ENCODE results near the gene UNCX.

UNCX gene

DNA sequence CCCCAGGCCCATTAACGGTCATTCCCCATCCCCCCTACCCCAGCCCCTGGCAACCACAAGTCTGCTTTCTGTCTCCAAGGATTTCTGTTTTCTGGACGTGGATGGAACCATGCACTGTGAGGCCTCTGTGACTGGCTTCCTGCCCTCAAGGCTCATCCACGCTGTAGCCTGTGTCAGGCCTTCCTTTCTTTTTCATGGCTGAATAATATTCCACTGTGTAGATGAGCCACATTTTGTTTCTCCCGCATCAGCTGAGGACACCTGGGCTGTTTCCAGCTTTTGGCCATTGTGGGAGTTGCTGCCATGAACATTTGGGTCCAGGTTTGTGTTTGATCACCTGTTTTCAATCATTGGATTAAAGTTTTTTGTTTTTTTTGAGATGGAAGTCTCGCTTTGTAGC, 50.0 kb downstream of the UNCX start:
- no peak for ATAC-seq
- no peak for DNase-seq
- Mint-ChIP-seq H3K27me3 (peaks cover 23% of the 10 kb centered on the region), H3K9me3 (peaks cover 0 to 7% of the 10 kb centered on the region in 2 donors), H3K4me3 (no peak overlapping the region), H3K27ac (no peak overlapping the region), H3K4me1 (no peaks in the 10 kb centered on the region)

GRCh38 chr7:1283337-1283736, 50.7 kb downstream of the UNCX start:
- Mint-ChIP-seq H3K27ac (no peak overlapping the region), H3K4me3 (no peak overlapping the region), H3K9me3 (peaks cover 0 to 7% of the 10 kb centered on the region in 2 donors), H3K4me1 (no peaks in the 10 kb centered on the region), H3K27me3 (peaks cover 26% of the 10 kb centered on the region)
- DNase-seq (no peak), ATAC-seq (no peak)

- ATAC-seq, result no peak
- Mint-ChIP-seq H3K4me3 (no peak overlapping the region), H3K27me3 (peaks cover 27% of the 10 kb centered on the region), H3K27ac (no peak overlapping the region), H3K9me3 (peaks cover 0 to 7% of the 10 kb centered on the region in 2 donors), H3K4me1 (no peaks in the 10 kb centered on the region)
- DNase-seq, result no peak
These were observed 51.5 kb downstream of the UNCX start for GRCh38 chr7:1283941-1284742.

DNA sequence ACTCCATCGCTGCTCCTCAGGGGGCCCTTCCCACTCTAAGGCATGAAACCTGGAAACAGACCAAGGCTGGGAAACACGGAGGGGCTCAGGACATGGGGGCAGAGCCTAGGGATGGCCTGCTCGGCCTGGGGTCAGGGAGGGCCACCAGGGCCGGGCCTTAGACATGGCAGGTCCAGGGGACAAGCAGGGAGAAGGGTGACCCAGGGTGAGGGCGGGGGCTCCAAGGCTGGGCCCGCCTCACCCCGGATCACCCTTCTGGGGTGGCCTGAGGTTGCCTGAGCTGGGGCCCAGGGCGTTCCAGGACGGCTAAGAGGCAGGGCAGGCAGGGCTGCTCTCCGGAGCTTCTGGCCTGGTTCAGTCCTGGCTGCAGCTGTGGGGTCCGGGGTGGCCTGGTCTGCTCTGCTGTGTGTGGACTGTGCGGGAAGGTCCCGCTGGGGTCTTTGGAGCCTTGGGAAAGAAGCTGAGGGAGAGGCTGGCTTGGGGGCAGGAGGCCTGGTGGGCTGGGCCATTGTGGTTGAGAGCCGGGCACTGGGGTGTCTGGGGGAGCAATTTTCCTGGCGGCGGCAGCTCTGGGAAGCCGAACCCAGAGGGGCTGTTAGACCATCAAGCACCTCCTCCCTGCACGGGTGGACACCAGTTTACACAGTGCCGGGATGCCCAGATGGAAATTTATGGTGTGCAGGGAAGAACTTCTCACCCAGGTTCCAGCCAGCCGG, 52.2 kb downstream of the UNCX start:
- H3K4me1 Mint-ChIP-seq, result peaks cover 1% of the 10 kb centered on the region
- DNase-seq (no peak), ATAC-seq (no peak)
- H3K9me3 Mint-ChIP-seq, result peaks cover 0 to 5% of the 10 kb centered on the region in 2 donors
- peaks cover 35% of the 10 kb centered on the region for H3K27me3 Mint-ChIP-seq
- H3K27ac Mint-ChIP-seq, result no peak overlapping the region
- H3K4me3 Mint-ChIP-seq, result no peak overlapping the region

- no peak overlapping the region for H3K27ac Mint-ChIP-seq
- DNase-seq, result no peak
These were observed 53.1 kb downstream of the UNCX start for GRCh38 chr7:1285556-1286301.

More at GRCh38 chr7:1285556-1286301, 53.1 kb downstream of the UNCX start:
- ATAC-seq, result no peak
- peaks cover 10% of the 10 kb centered on the region for H3K4me1 Mint-ChIP-seq
- H3K4me3 Mint-ChIP-seq, result no peak overlapping the region
- H3K27me3 Mint-ChIP-seq, result peaks cover 43% of the 10 kb centered on the region
- H3K9me3 Mint-ChIP-seq, result no peaks in the 10 kb centered on the region
